NOMO-1 treated with DMSO at 0.1 percent for 48 hours (cell line): ENCODE results near the gene RNASE13.
"Not testable (repeated sequence)": the region's sequence is repeated elsewhere in the genome, so short reads cannot be mapped to it uniquely, and the experiment has no call there.

Experiments
- DNase-seq: peaks from one replicate; lab custom pipeline; 2025; ENCODE audit not compliant: unreplicated experiment; lab: John Stamatoyannopoulos, UW

The RNASE13 gene

GRCh38 chr14:21023817-21024584, 10.6 kb downstream of the RNASE13 start:
- peak; percentile 25 for DNase-seq

GRCh38 chr14:21023174-21023573, 11.4 kb downstream of the RNASE13 start:
- no peak for DNase-seq

- no peak for DNase-seq
These were observed 11.9 kb downstream of the RNASE13 start for GRCh38 chr14:21022686-21023085.

- no peak for DNase-seq
These were observed 13.5 kb downstream of the RNASE13 start for GRCh38 chr14:21020977-21021545.

GRCh38 chr14:21019366-21019765, 15.2 kb downstream of the RNASE13 start:
- DNase-seq: no peak

- no peak for DNase-seq
These were observed 15.8 kb downstream of the RNASE13 start for GRCh38 chr14:21018781-21019180.

GRCh38 chr14:21018286-21018685, 16.3 kb downstream of the RNASE13 start:
- DNase-seq: no peak

- peak; percentile 9 for DNase-seq
These were observed 16.9 kb downstream of the RNASE13 start for GRCh38 chr14:21017528-21018245.

- no peak for DNase-seq
These were observed 18.0 kb downstream of the RNASE13 start for GRCh38 chr14:21016413-21017190.

GRCh38 chr14:21015312-21015711, 19.3 kb downstream of the RNASE13 start:
- DNase-seq: peak; percentile 82

- peak; percentile 62 for DNase-seq
These were observed 19.8 kb downstream of the RNASE13 start for GRCh38 chr14:21014761-21015190.

GRCh38 chr14:21011136-21011535, 23.5 kb downstream of the RNASE13 start:
- no peak for DNase-seq

GRCh38 chr14:21009721-21010120, 24.9 kb downstream of the RNASE13 start:
- not testable (repeated sequence) for DNase-seq

- DNase-seq: no peak
These were observed 30.7 kb downstream of the RNASE13 start for GRCh38 chr14:21003788-21004346.

- DNase-seq: no peak
These were observed 33.4 kb downstream of the RNASE13 start for GRCh38 chr14:21001218-21001617.

- no peak for DNase-seq
These were observed 35.0 kb downstream of the RNASE13 start for GRCh38 chr14:20999591-20999990.

- DNase-seq: no peak
These were observed 35.8 kb downstream of the RNASE13 start, which contains the start of gene SLC39A2 for GRCh38 chr14:20998674-20999366. SLC39A2 (plus strand) TSS chr14:20999293; CDS start chr14:20999447, 154 bp downstream.

GRCh38 chr14:20998139-20998538, 36.5 kb downstream of the RNASE13 start:
- no peak for DNase-seq

GRCh38 chr14:20997564-20997963, 37.0 kb downstream of the RNASE13 start:
- no peak for DNase-seq

GRCh38 chr14:20997115-20997514, 37.5 kb downstream of the RNASE13 start:
- DNase-seq: no peak
